ENCODE data around the gene NEDD8.
"Not testable (repeated sequence)": the region's sequence is repeated elsewhere in the genome, so short reads cannot be mapped to it uniquely, and the experiment has no call there.

NEDD8 gene

GRCh38 chr14:24247422-24247821, 15.3 kb upstream of the NEDD8 start:
- DNase-seq (ENCODE audit: low read depth in 2 of 2), result no peak

DNA sequence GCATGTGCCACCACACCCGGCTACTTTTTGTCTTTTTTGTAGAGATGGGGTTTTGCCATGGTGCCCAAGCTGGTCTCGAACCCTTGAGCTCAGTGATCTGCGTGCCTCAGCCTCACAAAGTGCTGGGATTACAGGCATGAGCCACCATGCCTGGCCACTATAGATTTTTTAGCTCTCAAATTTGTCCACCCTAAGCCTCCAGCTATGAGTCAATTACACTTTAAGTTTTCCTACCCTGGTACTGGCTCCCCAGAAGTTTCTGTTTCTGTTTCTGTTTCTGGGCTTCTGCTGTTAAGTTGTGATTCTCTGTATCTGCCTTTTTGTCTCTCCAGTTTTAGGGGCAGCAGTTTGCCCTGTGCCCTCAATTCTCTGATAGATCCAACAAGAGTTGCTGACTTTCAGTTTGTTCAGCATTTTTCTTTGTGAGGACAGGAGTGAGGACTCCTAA, 14.6 kb upstream of the NEDD8 start:
- DNase-seq (ENCODE audit: low read depth in 2 of 2), result no peak

DNA sequence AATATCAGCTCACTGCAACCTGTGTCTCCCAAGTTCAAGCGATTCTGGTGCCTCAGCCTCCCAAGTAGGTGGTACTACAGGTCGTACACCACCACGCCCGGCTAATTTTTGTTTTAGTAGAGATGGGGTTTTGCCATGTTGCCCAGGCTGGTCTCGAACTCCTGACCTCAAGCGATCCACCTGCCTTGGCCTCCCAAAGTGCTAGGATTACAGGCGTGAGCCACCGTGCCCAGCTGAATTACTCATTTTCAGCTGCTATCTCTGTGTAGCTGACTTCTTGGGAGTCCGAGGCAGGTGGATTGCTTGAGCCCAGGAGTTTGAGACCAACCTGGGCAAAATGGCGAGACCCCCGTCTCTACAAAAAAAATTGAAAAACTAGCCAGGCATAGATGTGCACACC, 13.2 kb upstream of the NEDD8 start:
- DNase-seq (ENCODE audit: low read depth in 2 of 2), result not testable (repeated sequence)

DNA sequence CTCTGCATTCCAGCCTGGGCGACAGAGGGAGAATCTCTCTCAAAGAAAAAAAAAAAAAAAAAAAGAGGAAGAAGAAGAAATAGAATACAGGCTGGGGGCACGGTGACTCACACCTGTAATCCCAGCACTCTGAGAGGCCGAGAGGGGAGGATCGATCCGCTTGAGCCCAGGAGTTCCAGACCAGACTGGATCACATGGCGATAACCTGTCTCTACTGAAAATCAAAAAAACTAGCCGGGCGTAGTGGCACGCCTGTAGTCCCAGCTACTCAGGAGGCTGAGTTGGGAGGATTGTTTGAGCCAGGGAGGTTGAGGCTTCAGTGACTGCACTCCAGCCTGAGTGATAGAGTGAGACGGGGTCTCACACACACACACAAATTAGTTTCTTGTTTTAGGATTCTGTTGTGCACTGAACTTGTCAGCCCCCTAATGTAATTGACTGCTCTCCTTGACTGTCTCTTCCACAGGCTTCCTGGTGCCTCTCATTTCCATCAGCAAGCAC, 11.2 kb upstream of the NEDD8 start:
- DNase-seq (ENCODE audit: low read depth in 2 of 2), result no peak

- DNase-seq (ENCODE audit: low read depth in 2 of 2), result peak; percentile 84 to 86
Observed at GRCh38 chr14:24241829-24242443, 9.8 kb upstream of the NEDD8 start.

- DNase-seq (ENCODE audit: low read depth in 2 of 2), result no peak
Observed at GRCh38 chr14:24240110-24240918, 8.1 kb upstream of the NEDD8 start.

- DNase-seq (ENCODE audit: low read depth in 2 of 2), result no peak
Observed at GRCh38 chr14:24238527-24239037, 6.4 kb upstream of the NEDD8 start.

- DNase-seq (ENCODE audit: low read depth in 2 of 2), result no peak
Observed at GRCh38 chr14:24238123-24238522, 6.0 kb upstream of the NEDD8 start.

DNA sequence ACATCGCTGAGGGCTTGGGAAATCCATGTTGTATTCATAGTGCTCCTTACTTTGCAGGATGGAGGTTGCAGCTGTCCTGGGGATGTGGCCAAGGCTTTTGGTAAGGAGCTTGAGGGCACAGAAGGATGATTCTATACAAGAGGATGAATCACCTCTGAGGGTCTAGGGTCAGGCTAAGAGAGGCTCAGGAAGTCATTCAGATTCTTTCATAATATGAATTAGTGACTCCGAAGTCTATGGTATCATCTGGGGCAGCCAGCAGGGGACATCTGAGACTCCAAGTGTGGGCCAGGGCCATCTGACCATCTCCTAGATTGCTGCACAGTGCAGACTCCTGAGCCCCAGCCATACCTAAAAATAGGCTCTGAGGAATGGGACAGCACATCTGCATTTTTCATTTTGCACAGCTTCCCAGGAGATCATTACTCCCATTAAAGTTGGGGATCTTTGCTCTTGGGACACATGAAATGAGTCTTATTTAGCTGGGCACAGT, 5.3 kb upstream of the NEDD8 start:
- no peak for DNase-seq (ENCODE audit: low read depth in 2 of 2)

DNA sequence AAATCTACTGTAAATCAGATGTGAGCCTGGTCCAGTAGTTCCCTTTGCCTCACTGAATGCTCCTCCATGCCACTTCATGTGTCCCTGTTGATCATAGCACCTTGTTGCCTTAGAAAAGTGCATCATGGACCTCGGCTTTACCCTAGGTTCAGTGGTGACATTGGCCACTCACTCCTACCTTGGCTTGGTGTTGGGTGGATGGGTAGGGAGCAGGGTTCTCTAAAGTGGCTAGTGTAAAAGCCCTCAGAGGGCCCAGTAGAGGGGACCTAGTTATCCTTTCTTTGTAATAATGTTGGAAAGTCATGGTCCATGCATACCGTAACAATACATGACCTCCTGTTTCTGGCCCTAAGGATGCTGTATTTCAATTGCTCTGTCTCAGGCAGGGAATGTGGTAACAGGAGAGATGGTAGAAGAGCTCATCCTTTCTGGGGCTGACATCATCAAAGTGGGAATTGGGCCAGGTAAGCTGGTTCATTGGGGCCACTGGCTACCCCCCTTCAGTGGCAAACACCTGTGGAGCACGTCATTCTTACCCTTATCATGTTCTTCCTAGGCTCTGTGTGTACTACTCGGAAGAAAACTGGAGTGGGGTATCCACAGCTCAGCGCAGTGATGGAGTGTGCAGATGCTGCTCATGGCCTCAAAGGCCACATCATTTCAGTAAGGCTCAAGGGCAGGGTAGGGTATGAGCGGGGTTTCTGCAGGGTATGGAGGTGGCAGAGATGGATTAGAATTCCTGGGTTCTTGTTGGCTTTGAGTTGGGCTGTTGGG, 4.7 kb upstream of the NEDD8 start:
- DNase-seq (ENCODE audit: low read depth in 2 of 2), result no peak

DNA sequence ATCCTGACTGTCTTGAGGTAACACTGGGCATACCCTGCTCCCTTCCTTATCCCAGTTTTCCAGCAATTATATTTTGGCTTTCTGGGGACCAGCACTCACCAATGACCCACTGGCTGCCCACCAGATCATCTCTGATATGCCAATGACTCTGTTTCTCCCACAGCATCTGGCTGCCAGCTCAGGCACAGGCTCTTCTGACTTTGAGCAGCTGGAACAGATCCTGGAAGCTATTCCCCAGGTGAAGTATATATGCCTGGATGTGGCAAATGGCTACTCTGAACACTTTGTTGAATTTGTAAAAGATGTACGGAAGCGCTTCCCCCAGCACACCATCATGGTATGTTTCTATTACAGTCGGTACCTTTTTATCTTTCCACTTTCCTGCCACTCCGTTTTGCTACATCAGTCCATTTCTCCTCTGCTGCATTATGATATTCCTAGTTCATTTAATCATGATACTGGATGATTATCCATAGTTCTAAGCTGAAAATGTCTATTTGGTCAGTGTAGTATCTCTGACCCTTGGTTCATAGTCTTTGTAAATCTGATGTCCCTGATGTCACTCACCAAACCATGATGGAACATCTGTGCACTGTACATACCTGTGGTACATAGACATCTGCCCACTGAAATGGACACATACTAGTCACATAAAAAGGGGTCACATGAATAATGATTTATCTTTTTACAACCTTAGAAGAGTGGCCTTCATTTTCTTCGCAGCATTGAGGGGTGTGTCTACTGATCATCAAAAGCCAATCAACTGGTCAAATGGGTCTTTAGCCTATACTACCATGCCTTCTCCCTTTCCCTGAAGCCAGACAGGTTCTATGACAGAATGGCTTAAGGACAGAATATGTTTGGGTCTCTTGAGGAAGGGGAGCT, 3.9 kb upstream of the NEDD8 start:
- no peak for DNase-seq (ENCODE audit: low read depth in 2 of 2)

GRCh38 chr14:24234095-24235005, 2.2 kb upstream of the NEDD8 start:
- no peak for DNase-seq (ENCODE audit: low read depth in 2 of 2)

DNA sequence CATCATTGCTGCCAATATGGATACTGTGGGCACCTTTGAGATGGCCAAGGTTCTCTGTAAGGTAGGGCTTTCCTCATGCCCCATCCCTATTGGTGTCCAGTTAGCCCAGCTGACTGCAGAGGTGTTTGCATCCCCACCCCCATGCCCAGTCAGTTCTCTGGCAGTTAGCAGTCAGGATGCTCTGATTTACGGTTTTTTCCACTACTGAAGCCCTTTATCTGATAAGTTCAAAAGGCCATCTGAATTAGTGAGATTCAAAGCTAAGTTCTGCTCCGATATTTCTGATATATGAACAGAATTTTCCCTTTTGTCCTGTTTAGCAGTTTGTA, 1.3 kb upstream of the NEDD8 start:
- no peak for DNase-seq (ENCODE audit: low read depth in 2 of 2)

GRCh38 chr14:24232645-24233537, 724 bp upstream of the NEDD8 start, which contains the start of gene GMPR2:
Gene GMPR2, plus strand, starts transcription at chr14:24232929. Its CDS starts 325 bp downstream, at chr14:24233254.
- DNase-seq (ENCODE audit: low read depth in 2 of 2), result no peak

GRCh38 chr14:24231263-24232120, 675 bp downstream of the NEDD8 start:
- no peak for DNase-seq (ENCODE audit: low read depth in 2 of 2)

- no peak for DNase-seq (ENCODE audit: low read depth in 2 of 2)
Observed at GRCh38 chr14:24228902-24229301, 3.3 kb downstream of the NEDD8 start.

DNA sequence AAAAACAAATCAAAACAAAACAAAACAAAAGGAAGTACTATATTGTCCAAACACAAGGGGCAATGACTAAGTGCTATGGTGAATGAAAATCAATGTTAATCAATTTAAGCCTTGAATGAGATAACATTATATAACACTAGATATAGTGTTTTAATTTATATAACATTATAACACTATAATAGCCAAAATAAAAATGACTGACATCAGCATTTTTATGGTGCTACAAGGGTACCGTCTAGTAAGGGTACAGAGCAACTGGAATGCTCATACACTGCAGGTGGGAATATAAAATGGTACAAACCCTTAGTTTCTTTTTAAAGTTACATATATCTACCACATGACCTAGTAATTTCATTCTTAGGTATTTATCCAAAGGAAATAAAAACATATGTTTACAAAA, 5.7 kb downstream of the NEDD8 start:
- DNase-seq (ENCODE audit: low read depth in 2 of 2), result no peak

DNA sequence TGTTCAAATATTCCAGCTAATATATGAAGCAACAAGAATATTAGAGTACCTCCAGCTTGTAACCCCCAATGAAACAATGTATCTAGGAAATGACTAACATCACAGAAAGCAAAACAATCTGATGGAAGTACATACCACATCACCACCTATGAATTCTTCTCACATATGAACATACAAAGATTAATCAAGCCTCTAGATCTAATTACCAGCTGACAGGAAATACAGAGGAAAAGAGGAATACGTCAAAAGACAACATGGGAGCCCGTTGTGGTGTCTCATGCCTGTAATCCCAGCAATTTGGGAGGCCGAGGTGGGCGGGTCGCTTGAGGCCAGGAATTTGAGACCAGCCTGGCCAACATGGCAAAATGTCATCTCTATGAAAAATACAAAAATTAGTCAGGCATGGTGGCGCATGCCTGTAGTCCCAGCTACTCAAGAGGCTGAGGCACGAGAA, 7.5 kb downstream of the NEDD8 start:
- no peak for DNase-seq (ENCODE audit: low read depth in 2 of 2)

Data from stimulated activated CD8-positive, alpha-beta memory T cell treated with anti-CD3 and anti-CD28 coated beads, Interleukin-15, amount 100 ng/mL, for 4 hours (primary cell).